Erythroblast (primary cell): ENCODE results near the gene PRMT1.

ENCODE experiments used
- GATA1 ChIP-seq: IDR thresholded peaks from 2 replicates; pipeline ENCODE4 v1.6.1; 2011; ENCODE audit warnings: low read depth, mild to moderate bottlenecking, control low read depth, low read length, moderate library complexity
- POLR2A ChIP-seq: IDR thresholded peaks from 2 replicates; pipeline ENCODE4 v1.6.1; 2011; ENCODE audit warnings: mild to moderate bottlenecking, low read length

DNA sequence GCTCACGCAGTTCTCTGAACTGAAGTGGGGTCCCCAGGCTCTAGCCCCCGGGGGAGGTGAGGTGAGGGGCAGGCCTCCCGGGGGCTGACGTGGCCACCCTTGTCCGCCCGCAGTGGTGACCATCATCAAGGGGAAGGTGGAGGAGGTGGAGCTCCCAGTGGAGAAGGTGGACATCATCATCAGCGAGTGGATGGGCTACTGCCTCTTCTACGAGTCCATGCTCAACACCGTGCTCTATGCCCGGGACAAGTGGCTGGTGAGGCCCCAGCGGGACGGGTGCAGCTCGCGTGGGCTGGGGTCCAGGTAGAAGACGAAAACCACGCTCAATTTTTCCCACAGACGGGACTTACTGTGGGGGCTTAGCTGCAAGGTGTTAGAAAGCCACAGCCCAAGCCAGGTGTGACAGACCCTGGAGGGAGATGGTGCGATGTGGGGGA lies 6.8 kb downstream of the PRMT1 start:
- no peak for TF ChIP-seq POLR2A
- TF ChIP-seq GATA1 = no peak
